ENCODE measurements around the gene GJC1. TPM values are rescaled to one million over a fixed set of nuclear protein-coding genes. Genes with fewer than 3 reads are reported as not detected.
A peak's percentile ranks its signal among the peaks of the same experiment; 100 is the strongest.

The GJC1 gene
- total and polyA plus RNA-seq, 9 of the 15 experiments (the other 6 are each of a cell fraction or from before 2014, with no cell fraction given) = 0.04 to 1.4 (median 0.18) TPM; not detected in 1

GRCh38 chr17:44775136-44775837 is 54.8 kb downstream of the GJC1 start (continued):
- no peak for TF ChIP-seq E2F8 (IDR thresholded peaks at IDR 0.05; ENCODE audit: low read depth, partially characterized antibody)
- no peak for TF ChIP-seq MXI1 (IDR thresholded peaks at IDR 0.05; ENCODE audit: low read depth, low read length)
- TF ChIP-seq ZNF407 (IDR thresholded peaks at IDR 0.05; ENCODE audit: low read depth) = no peak
- TF ChIP-seq NFRKB (IDR thresholded peaks at IDR 0.05; ENCODE audit: low read depth) = no peak
- TF ChIP-seq PTTG1 (tag; IDR thresholded peaks at IDR 0.05; ENCODE audit: low read depth) = no peak
- peak; percentile 64; the same call in 1 of the 2 replicates for TF ChIP-seq GABPB1 (CRISPR knock-in tag; IDR thresholded peaks at IDR 0.05)
- no peak for TF ChIP-seq ZNF444 (CRISPR knock-in tag; IDR thresholded peaks at IDR 0.05)
- no peak for TF ChIP-seq ATF3 (IDR thresholded peaks at IDR 0.05)
- TF ChIP-seq ATF3 (CRISPR knock-in tag; conservative IDR thresholded peaks at IDR 0.05) = no peak
- TF ChIP-seq ETS1 (conservative IDR thresholded peaks at IDR 0.05; ENCODE audit: control insufficient read depth, low read depth, low read length) = no peak
- TF ChIP-seq DEAF1 (CRISPR knock-in tag; IDR thresholded peaks at IDR 0.05) = no peak
- TF ChIP-seq ELF4 (CRISPR knock-in tag; IDR thresholded peaks at IDR 0.05) = no peak
